Karpas-422 (cell line): ENCODE results near the gene BACE1. TPM values are rescaled to one million over a fixed set of nuclear protein-coding genes. Genes with fewer than 3 reads are reported as not detected.
A peak's percentile ranks its signal among the peaks of the same experiment; 100 is the strongest.

Source experiments
- DNase-seq: peaks from one replicate; pipeline ENCODE4 v3.0.0-alpha.2; 2015
- H2AFZ ChIP-seq: fragments of 200-600 bp; sonication (generic); 2 replicates; pipeline ENCODE4 v1.6.1; 2014; ENCODE audit warnings: antibody characterized with exemption, low read length, mixed read lengths
- H3K27ac ChIP-seq: fragments of 200-600 bp; sonication (generic); 2 replicates; pipeline ENCODE4 v1.5.1; 2014; ENCODE audit warnings: mild to moderate bottlenecking, low read length, moderate library complexity
- H3K27me3 ChIP-seq: fragments of 200-600 bp; sonication (generic); 2 replicates; pipeline ENCODE4 v1.6.1; 2014; ENCODE audit warnings: low read length, mixed read lengths
- H3K36me3 ChIP-seq: fragments of 200-600 bp; sonication (generic); 2 replicates; pipeline ENCODE4 v1.6.1; 2014; ENCODE audit warnings: low read length, mixed read lengths; ENCODE audit not compliant: insufficient read depth
- H3K4me1 ChIP-seq: fragments of 200-600 bp; sonication (generic); 2 replicates; pipeline ENCODE4 v1.6.1; 2014; ENCODE audit warnings: mild to moderate bottlenecking, low read length, mixed read lengths
- H3K4me2 ChIP-seq: fragments of 200-600 bp; sonication (generic); 2 replicates; pipeline ENCODE4 v1.6.1; 2014; ENCODE audit warnings: low read length, low read depth, mild to moderate bottlenecking; ENCODE audit not compliant: poor library complexity, severe bottlenecking
- H3K4me3 ChIP-seq: fragments of 200-600 bp; sonication (generic); 2 replicates; pipeline ENCODE4 v1.5.1; 2014; ENCODE audit warnings: mild to moderate bottlenecking, antibody characterized with exemption, low read length, mixed read lengths
- H3K79me2 ChIP-seq: fragments of 200-600 bp; sonication (generic); 2 replicates; pipeline ENCODE4 v1.6.1; 2014; ENCODE audit warnings: mild to moderate bottlenecking, low read length, mixed read lengths
- H3K9ac ChIP-seq: fragments of 200-600 bp; sonication (generic); 2 replicates; pipeline ENCODE4 v1.6.0; 2014; ENCODE audit warnings: low read length
- H3K9me2 ChIP-seq: fragments of 200-600 bp; sonication (generic), shearing (Covaris generic); replicated peaks from 2 replicates; pipeline ENCODE4 v1.6.0; 2014; ENCODE audit warnings: mild to moderate bottlenecking, low read length, moderate library complexity; ENCODE audit not compliant: insufficient read depth
- H3K9me3 ChIP-seq: fragments of 300-700, 200-600 bp; sonication (generic); 2 replicates; pipeline ENCODE4 v1.6.1; 2014; ENCODE audit warnings: low read length, mixed read lengths
- H4K20me1 ChIP-seq: fragments of 200-600 bp; sonication (generic); 2 replicates; pipeline ENCODE4 v1.6.1; 2014; ENCODE audit warnings: mild to moderate bottlenecking, antibody characterized with exemption, low read length, low read depth; ENCODE audit not compliant: insufficient read depth
- total RNA-seq: library from RNA; depleted of rRNA; stranded (reverse); fragments of >200 nt; shearing (Covaris generic); gene quantifications from 2 replicates; pipeline ENCODE4 v1.2.3, GENCODE V29; 2014; ENCODE audit warnings: low replicate concordance

Gene BACE1
- total RNA-seq, 1 experiment from 2014 or later, result not detected

- Histone ChIP-seq H3K4me3 (no peak overlapping the region), H3K9ac (no peak overlapping the region), H4K20me1 (no peaks in the 10 kb centered on the region), H3K4me1 (no peaks in the 10 kb centered on the region), H3K27me3 (no peaks in the 10 kb centered on the region), H2AFZ (no peak overlapping the region), H3K4me2 (no peak overlapping the region), H3K9me2 (no peaks in the 10 kb centered on the region), H3K9me3 (no peaks in the 10 kb centered on the region), H3K27ac (no peak overlapping the region), H3K79me2 (no peaks in the 10 kb centered on the region), H3K36me3 (no peaks in the 10 kb centered on the region)
- no peak for DNase-seq
These were observed 56.6 kb downstream of the BACE1 start for GRCh38 chr11:117259417-117259816.

DNA sequence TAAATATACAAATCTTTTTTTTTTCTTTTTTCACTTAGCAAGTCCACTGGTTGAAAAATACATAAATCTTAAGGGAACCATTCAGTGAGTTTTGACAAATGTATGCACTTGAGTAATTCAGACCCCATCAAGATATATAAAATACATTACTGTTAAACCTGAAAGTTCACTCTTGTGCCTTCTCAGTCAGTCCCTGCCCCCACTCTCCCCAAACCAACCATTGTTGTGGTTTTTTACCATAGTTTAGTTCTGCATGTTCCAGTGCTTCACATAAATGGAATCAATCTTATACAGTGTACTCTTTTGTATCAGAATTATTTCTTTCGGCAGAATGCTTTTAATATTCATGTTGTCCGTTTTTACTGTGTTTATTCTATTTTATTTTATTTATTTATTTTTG is 57.5 kb downstream of the BACE1 start:
- no peaks in the 10 kb centered on the region for H3K79me2 ChIP-seq
- no peak overlapping the region for H3K27ac ChIP-seq
- no peak overlapping the region for H3K4me3 ChIP-seq
- no peak for DNase-seq
- H3K4me2 ChIP-seq, result no peak overlapping the region
- no peak overlapping the region for H3K9ac ChIP-seq
- no peaks in the 10 kb centered on the region for H3K9me2 ChIP-seq
- no peaks in the 10 kb centered on the region for H3K9me3 ChIP-seq
- no peaks in the 10 kb centered on the region for H4K20me1 ChIP-seq
- no peaks in the 10 kb centered on the region for H3K36me3 ChIP-seq
- H3K4me1 ChIP-seq, result no peaks in the 10 kb centered on the region
- no peak overlapping the region for H2AFZ ChIP-seq
- H3K27me3 ChIP-seq, result no peaks in the 10 kb centered on the region

GRCh38 chr11:117256573-117256972 is 59.5 kb downstream of the BACE1 start:
- no peaks in the 10 kb centered on the region for H3K27me3 ChIP-seq
- DNase-seq, result no peak

DNA sequence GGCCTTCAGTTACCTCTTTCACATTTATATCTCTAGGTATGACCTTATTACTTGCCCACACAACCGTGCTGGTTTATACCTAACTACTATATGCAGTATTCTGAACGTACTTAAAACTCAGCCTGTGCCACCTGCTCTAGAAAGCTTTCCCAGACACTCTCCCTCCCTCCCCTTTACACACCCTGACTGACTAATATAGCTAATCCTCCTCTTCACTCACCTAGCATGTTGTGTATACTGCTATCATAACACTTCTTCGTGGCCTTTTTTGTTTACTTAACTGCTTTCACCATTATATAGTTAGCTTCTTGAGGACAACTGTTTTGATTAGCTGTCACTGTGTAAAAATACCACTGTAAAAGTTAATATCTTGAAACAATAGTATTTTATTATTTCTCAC is 60.1 kb downstream of the BACE1 start:
- Histone ChIP-seq H3K36me3 (no peaks in the 10 kb centered on the region), H3K79me2 (no peaks in the 10 kb centered on the region), H4K20me1 (no peaks in the 10 kb centered on the region), H3K9ac (no peak overlapping the region), H3K4me3 (no peak overlapping the region), H3K4me2 (no peak overlapping the region), H3K9me3 (no peaks in the 10 kb centered on the region), H3K9me2 (no peaks in the 10 kb centered on the region), H3K4me1 (no peaks in the 10 kb centered on the region), H3K27me3 (no peaks in the 10 kb centered on the region), H2AFZ (no peak overlapping the region), H3K27ac (no peak overlapping the region)
- no peak for DNase-seq

More at GRCh38 chr11:117256573-117256972, 59.5 kb downstream of the BACE1 start:
- Histone ChIP-seq H3K27ac (no peak overlapping the region), H3K9me3 (no peaks in the 10 kb centered on the region), H4K20me1 (no peaks in the 10 kb centered on the region), H3K4me3 (no peak overlapping the region), H3K9ac (no peak overlapping the region), H3K36me3 (no peaks in the 10 kb centered on the region), H3K4me2 (no peak overlapping the region), H2AFZ (no peak overlapping the region), H3K79me2 (no peaks in the 10 kb centered on the region), H3K9me2 (no peaks in the 10 kb centered on the region), H3K4me1 (no peaks in the 10 kb centered on the region)

DNA sequence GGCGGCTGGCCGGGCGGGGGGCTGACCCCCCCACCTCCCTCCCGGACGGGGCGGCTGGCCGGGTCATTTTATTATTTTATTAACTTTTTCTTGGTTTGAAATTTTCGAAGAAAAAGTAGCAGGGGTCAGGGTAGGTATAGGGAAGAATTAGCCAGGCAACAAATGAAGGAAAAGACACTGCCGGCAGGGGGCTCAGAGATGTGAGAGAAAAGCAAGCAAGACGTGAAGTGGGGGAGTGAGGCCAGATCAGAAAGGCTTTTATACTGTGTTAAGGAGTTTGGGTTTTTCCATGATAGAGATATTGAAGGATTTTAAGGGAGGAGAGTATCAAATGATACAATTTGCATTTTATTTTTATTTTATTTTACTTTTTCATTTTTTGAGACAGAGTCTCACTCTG is 64.5 kb downstream of the BACE1 start:
- DNase-seq, result no peak
- H2AFZ ChIP-seq, result no peak overlapping the region
- H3K4me1 ChIP-seq, result no peaks in the 10 kb centered on the region
- no peak overlapping the region for H3K9ac ChIP-seq
- H3K4me2 ChIP-seq, result no peak overlapping the region
- H3K4me3 ChIP-seq, result no peak overlapping the region
- H3K27ac ChIP-seq, result no peak overlapping the region
- no peaks in the 10 kb centered on the region for H3K27me3 ChIP-seq
- H3K36me3 ChIP-seq, result 0 out of 2 replicates have a peak, but pooled peaks cover 3% of the 10 kb centered on the region
- no peaks in the 10 kb centered on the region for H3K79me2 ChIP-seq
- H4K20me1 ChIP-seq, result no peaks in the 10 kb centered on the region
- H3K9me3 ChIP-seq, result no peaks in the 10 kb centered on the region
- no peaks in the 10 kb centered on the region for H3K9me2 ChIP-seq

- Histone ChIP-seq H4K20me1 (no peaks in the 10 kb centered on the region), H3K9me3 (no peaks in the 10 kb centered on the region), H2AFZ (no peak overlapping the region), H3K36me3 (0 out of 2 replicates have a peak, but pooled peaks cover 3% of the 10 kb centered on the region), H3K27me3 (no peaks in the 10 kb centered on the region), H3K4me2 (no peak overlapping the region), H3K4me3 (no peak overlapping the region), H3K9me2 (no peaks in the 10 kb centered on the region), H3K4me1 (no peaks in the 10 kb centered on the region), H3K79me2 (no peaks in the 10 kb centered on the region), H3K27ac (no peak overlapping the region), H3K9ac (no peak overlapping the region)
- no peak for DNase-seq
These were observed 66.5 kb downstream of the BACE1 start for GRCh38 chr11:117249571-117249970.

- Histone ChIP-seq H3K9ac (no peak overlapping the region), H3K4me3 (no peak overlapping the region), H3K27ac (no peak overlapping the region), H3K9me2 (no peaks in the 10 kb centered on the region), H3K9me3 (no peaks in the 10 kb centered on the region), H2AFZ (no peak overlapping the region), H3K4me2 (no peak overlapping the region), H3K79me2 (no peaks in the 10 kb centered on the region), H3K27me3 (no peaks in the 10 kb centered on the region), H3K36me3 (0 out of 2 replicates have a peak, but pooled peaks cover 3% of the 10 kb centered on the region), H4K20me1 (no peaks in the 10 kb centered on the region), H3K4me1 (no peaks in the 10 kb centered on the region)
- no peak for DNase-seq
These were observed 67.7 kb downstream of the BACE1 start for GRCh38 chr11:117248341-117248740.

- H3K27me3 ChIP-seq, result no peaks in the 10 kb centered on the region
- H3K79me2 ChIP-seq, result peaks cover 2% of the 10 kb centered on the region; the same call in 1 of the 2 replicates
- H2AFZ ChIP-seq, result no peak overlapping the region
- H4K20me1 ChIP-seq, result no peaks in the 10 kb centered on the region
- peaks cover 4% of the 10 kb centered on the region for H3K4me1 ChIP-seq
- H3K27ac ChIP-seq, result no peak overlapping the region
- no peaks in the 10 kb centered on the region for H3K9me3 ChIP-seq
- H3K9ac ChIP-seq, result no peak overlapping the region
- H3K9me2 ChIP-seq, result no peaks in the 10 kb centered on the region
- no peaks in the 10 kb centered on the region for H3K36me3 ChIP-seq
- peak; percentile 39 for DNase-seq
- H3K4me2 ChIP-seq, result no peak overlapping the region
- H3K4me3 ChIP-seq, result no peak overlapping the region
These were observed 76.8 kb downstream of the BACE1 start for GRCh38 chr11:117239295-117239694.

GRCh38 chr11:117238221-117238620 is 77.8 kb downstream of the BACE1 start:
- Histone ChIP-seq H3K4me1 (peaks cover 15% of the 10 kb centered on the region), H3K9me2 (no peaks in the 10 kb centered on the region), H3K9me3 (no peaks in the 10 kb centered on the region), H3K27me3 (no peaks in the 10 kb centered on the region), H2AFZ (no peak overlapping the region), H3K4me3 (no peak overlapping the region), H3K4me2 (no peak overlapping the region), H3K27ac (no peak overlapping the region), H3K36me3 (no peaks in the 10 kb centered on the region), H3K79me2 (peaks cover 13% of the 10 kb centered on the region), H3K9ac (no peak overlapping the region), H4K20me1 (no peaks in the 10 kb centered on the region)
- no peak for DNase-seq
